Testis (tissue), 3 donors: Measurements from ENCODE around the gene PI4KA. TPM values are rescaled to one million over a fixed set of nuclear protein-coding genes. Genes with fewer than 3 reads are reported as not detected.

Experiments
- DNase-seq: peaks from one replicate; pipeline ENCODE4 v3.0.0-alpha.2; 2019
- H3K27ac ChIP-seq, 2 donors: fragments of 200-600 bp; sonication (generic); one replicate each; pipeline ENCODE4 v1.5.1; 2019
- H3K27me3 ChIP-seq: fragments of 200-600 bp; sonication (generic); one replicate; pipeline ENCODE4 v1.5.1; 2019
- H3K36me3 ChIP-seq: fragments of 200-600 bp; sonication (generic); one replicate; pipeline ENCODE4 v1.5.1; 2017; ENCODE audit warnings: low read depth; ENCODE audit errors: missing control alignments
- H3K4me1 ChIP-seq: fragments of 200-600 bp; sonication (generic); one replicate; pipeline ENCODE4 v1.5.1; 2019
- H3K4me3 ChIP-seq, 2 donors: fragments of 200-600 bp; sonication (generic); one replicate each; pipeline ENCODE4 v1.5.1; 2017 to 2019
- H3K9me3 ChIP-seq: fragments of 200-600 bp; sonication (generic); one replicate; pipeline ENCODE4 v1.5.1; 2017
- CTCF ChIP-seq, 3 experiments: fragments of 450-650 bp in 2 of 3; fragments of 200-600 bp in 1 of 3; sonication (generic) in 1 of 3; IDR thresholded peaks; one replicate each; pipeline ENCODE4 v1.5.1; 2016 to 2019; ENCODE audit warnings: antibody characterized with exemption in 3 of 3, mild to moderate bottlenecking in 2 of 3, moderate library complexity in 1 of 3
- POLR2A ChIP-seq: fragments of 450-650 bp; IDR thresholded peaks from one replicate; pipeline ENCODE4 v1.6.1; 2017; ENCODE audit warnings: antibody characterized with exemption, mild to moderate bottlenecking, moderate library complexity
- WGBS, 2 donors: methylation state at CpG; one replicate each; pipeline ENCODE4 v1.1.5; 2018; 5-methylcytosine and 5-hydroxymethylcytosine counted together
- intact Hi-C: fragments of 100-400 bp; cut with DNase I; formaldehyde crosslinking; loops from one replicate; pipeline ENCODE4 v1.15.1; 2023; ENCODE audit warnings: low total_unique reads
- polyA plus RNA-seq: library from polyadenylated mRNA; stranded (reverse); fragments of 350-450 nt; fragmentation: Illumina TruSeq; extraction: RNeasy Lipid Tissue Mini Kit (QIAGEN cat#74804); gene quantifications from one replicate; pipeline ENCODE4 v1.2.3, GENCODE V29; 2014; ENCODE audit warnings: low read depth, low replicate concordance; ENCODE audit not compliant: insufficient read depth
- total RNA-seq, 2 donors: library from RNA; depleted of rRNA; stranded (reverse); fragments of >200 nt; gene quantifications; one replicate each; pipeline ENCODE4 v1.2.3, GENCODE V29; 2016

The PI4KA gene
- total and polyA plus RNA-seq, 3 donors from 2014 or later = 124 to 196 (median 140) TPM

GRCh38 chr22:20873214-20873613 lies 14.6 kb upstream of the PI4KA start:
- H3K27me3 ChIP-seq = no peaks in the 10 kb centered on the region
- intact Hi-C loops = no loop called here
- no peak overlapping the region for H3K4me3 ChIP-seq
- 88 to 100% methylated on average over 3 of the region's 3 CpGs for WGBS, 2 donors
- TF ChIP-seq CTCF (IDR thresholded peaks at IDR 0.05) (no peak), POLR2A (no peak)
- DNase-seq = no peak
- no peaks in the 10 kb centered on the region for H3K9me3 ChIP-seq
- no peaks in the 10 kb centered on the region for H3K36me3 ChIP-seq
- no peak overlapping the region for H3K27ac ChIP-seq
- no peaks in the 10 kb centered on the region for H3K4me1 ChIP-seq

GRCh38 chr22:20869234-20869633 lies 10.6 kb upstream of the PI4KA start:
- H3K27ac ChIP-seq = no peak overlapping the region
- intact Hi-C loops = no loop called here
- WGBS, 2 donors = 93 to 96% methylated on average over 2 of the region's 2 CpGs
- no peak for DNase-seq
- peaks cover 21% of the 10 kb centered on the region for H3K4me1 ChIP-seq
- no peaks in the 10 kb centered on the region for H3K9me3 ChIP-seq
- no peak overlapping the region for H3K4me3 ChIP-seq
- no peaks in the 10 kb centered on the region for H3K36me3 ChIP-seq
- no peaks in the 10 kb centered on the region for H3K27me3 ChIP-seq
- TF ChIP-seq CTCF (IDR thresholded peaks at IDR 0.05) = no peak
- no peak for TF ChIP-seq POLR2A

- Histone ChIP-seq H3K4me3 (no peak overlapping the region), H3K27me3 (no peaks in the 10 kb centered on the region), H3K36me3 (no peaks in the 10 kb centered on the region), H3K4me1 (peaks cover 21% of the 10 kb centered on the region), H3K27ac (peak overlapping the region; percentile 68 to 72), H3K9me3 (no peaks in the 10 kb centered on the region)
- intact Hi-C loops = no loop called here
- WGBS, 2 donors = 84% methylated on average over 7 of the region's 7 CpGs
- TF ChIP-seq POLR2A = no peak
- TF ChIP-seq CTCF (IDR thresholded peaks at IDR 0.05) = no peak
- no peak for DNase-seq
These were observed 9.7 kb upstream of the PI4KA start for GRCh38 chr22:20868025-20868962.

GRCh38 chr22:20867179-20868024 lies 8.8 kb upstream of the PI4KA start:
- no peak for TF ChIP-seq CTCF (IDR thresholded peaks at IDR 0.05)
- TF ChIP-seq POLR2A = no peak
- H3K36me3 ChIP-seq = no peaks in the 10 kb centered on the region
- no peaks in the 10 kb centered on the region for H3K9me3 ChIP-seq
- intact Hi-C loops = no loop called here
- 62 to 72% methylated on average over 8 to 11 of the region's 11 CpGs for WGBS, 2 donors
- no peaks in the 10 kb centered on the region for H3K27me3 ChIP-seq
- no peak overlapping the region for H3K4me3 ChIP-seq
- peak overlapping the region; percentile 68 to 72 for H3K27ac ChIP-seq
- H3K4me1 ChIP-seq = peaks cover 21% of the 10 kb centered on the region
- peak; percentile 67 for DNase-seq
